SHP77 (cell line): Measurements from ENCODE around the gene MRPL42.

ENCODE experiments used
- DNase-seq, 2 experiments: peaks; one replicate each; lab custom pipeline; 2025; lab: John Stamatoyannopoulos, UW

Gene MRPL42

GRCh38 chr12:93500201-93500600 is 32.9 kb downstream of the MRPL42 start:
- DNase-seq, result no peak

- DNase-seq, result no peak
Observed at GRCh38 chr12:93500667-93501066, 33.4 kb downstream of the MRPL42 start.

GRCh38 chr12:93502802-93503623 is 35.7 kb downstream of the MRPL42 start:
- no peak for DNase-seq

GRCh38 chr12:93507165-93507564 is 39.9 kb downstream of the MRPL42 start:
- no peak for DNase-seq

GRCh38 chr12:93509506-93509905 is 42.2 kb downstream of the MRPL42 start:
- no peak for DNase-seq

GRCh38 chr12:93514853-93515252 is 47.5 kb downstream of the MRPL42 start:
- DNase-seq, result no peak

GRCh38 chr12:93518725-93519124 is 51.4 kb downstream of the MRPL42 start:
- no peak for DNase-seq

- no peak for DNase-seq
Observed at GRCh38 chr12:93519859-93520258, 52.5 kb downstream of the MRPL42 start.

GRCh38 chr12:93520454-93520853 is 53.1 kb downstream of the MRPL42 start:
- no peak for DNase-seq

GRCh38 chr12:93521225-93522080 is 54.1 kb downstream of the MRPL42 start:
- DNase-seq, result no peak

GRCh38 chr12:93524386-93525133 is 57.2 kb downstream of the MRPL42 start:
- DNase-seq, result no peak

GRCh38 chr12:93526786-93527428 is 59.6 kb downstream of the MRPL42 start:
- peak in 1 of 2 experiments; percentile 9 for DNase-seq

- DNase-seq, result no peak
Observed at GRCh38 chr12:93530358-93530757, 63.0 kb downstream of the MRPL42 start.

- no peak for DNase-seq
Observed at GRCh38 chr12:93533310-93533709, 66.0 kb downstream of the MRPL42 start.

- no peak for DNase-seq
Observed at GRCh38 chr12:93536111-93536765, 68.9 kb downstream of the MRPL42 start.

GRCh38 chr12:93536766-93537488 is 69.6 kb downstream of the MRPL42 start:
- no peak for DNase-seq

GRCh38 chr12:93537769-93538168 is 70.5 kb downstream of the MRPL42 start:
- no peak for DNase-seq

GRCh38 chr12:93539821-93540220 is 72.5 kb downstream of the MRPL42 start:
- DNase-seq, result no peak

- DNase-seq, result no peak
Observed at GRCh38 chr12:93540466-93540865, 73.2 kb downstream of the MRPL42 start.

GRCh38 chr12:93541578-93542225 is 74.4 kb downstream of the MRPL42 start:
- DNase-seq, result no peak
